T-helper 9 cell (primary cell): ENCODE data around the gene P2RY6.

Source experiments
- DNase-seq: peaks from one replicate; pipeline ENCODE4 v3.0.0-alpha.2; 2020

The P2RY6 gene

DNA sequence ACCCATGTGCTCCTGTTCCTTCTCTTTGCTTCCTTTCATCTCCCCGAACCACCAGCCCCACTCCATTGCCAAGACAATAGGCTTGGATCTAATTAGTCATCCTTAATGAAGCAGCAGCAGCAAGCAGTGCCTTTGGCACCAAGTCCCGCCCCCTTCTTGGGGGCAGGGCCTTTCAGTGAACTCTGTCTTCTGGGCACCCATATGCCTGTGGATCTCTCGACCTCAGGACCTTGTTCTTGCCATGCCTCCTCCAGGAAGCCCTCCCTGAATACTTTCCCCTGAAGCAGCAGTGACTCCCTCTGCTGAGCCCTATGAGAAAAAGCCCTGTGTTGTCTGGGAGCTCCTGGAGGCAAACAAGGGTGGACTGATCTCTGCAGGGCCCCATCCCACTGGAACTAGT lies 68.0 kb downstream of the P2RY6 start:
- no peak for DNase-seq

DNA sequence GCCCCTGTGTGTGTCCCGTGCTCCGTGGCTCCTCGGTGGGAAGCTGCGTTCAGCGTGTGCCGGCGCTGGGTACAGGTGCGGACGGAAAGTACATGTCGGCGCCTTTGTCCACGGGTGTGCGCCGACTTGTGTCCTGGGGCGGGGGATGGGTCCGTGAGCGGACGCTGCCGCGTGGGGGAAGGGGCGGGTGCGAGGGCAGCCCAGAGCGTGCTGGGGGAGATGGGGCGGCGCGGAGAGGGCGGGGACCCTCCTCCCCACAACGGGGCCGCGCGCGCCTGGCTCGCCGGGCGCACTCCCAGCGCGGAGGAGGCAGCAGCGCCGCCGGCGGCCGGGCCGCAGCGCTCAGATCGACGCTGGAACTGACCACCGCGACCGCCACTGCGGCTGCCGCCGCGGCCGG lies 70.5 kb downstream of the P2RY6 start:
- DNase-seq = no peak

DNA sequence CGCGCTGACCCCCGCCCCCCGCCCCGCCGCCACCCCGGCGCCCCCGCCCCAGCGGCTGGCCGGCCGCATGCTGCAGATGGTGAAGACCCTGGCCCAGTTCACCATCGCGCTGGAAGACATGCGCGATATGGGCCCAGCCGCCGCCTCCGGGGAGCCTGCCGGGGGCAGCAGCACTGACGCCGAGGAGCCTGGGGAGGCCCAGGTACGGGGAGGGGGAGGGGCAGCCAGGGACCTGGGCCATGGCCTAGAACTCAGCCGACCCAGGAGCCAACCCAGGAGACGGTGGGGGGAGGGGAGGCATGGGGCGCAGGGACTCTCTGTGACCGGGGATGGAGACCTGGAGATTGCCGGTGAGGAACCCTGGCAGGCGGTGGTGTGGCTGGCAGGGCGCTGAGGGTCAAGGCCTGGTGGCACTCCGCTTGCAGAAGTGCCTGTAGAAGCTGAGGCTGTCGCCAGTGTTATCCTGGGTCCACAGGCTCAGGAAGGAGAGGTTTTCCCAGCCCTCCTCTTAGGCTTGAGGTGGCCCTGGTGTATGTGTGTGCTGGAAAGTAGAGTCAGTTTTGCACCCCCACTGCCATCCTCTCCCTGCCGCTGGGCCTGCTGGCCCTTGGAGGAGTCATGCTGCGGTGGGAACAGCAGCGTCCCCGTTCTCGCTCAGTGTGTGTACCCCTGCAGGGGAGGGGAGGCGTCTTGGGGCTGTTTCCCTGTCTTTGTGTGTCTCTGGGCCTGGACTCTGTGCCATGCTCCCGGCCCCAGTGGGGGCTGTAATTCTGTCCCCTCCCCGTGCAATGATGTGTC lies 71.1 kb downstream of the P2RY6 start:
- no peak for DNase-seq

DNA sequence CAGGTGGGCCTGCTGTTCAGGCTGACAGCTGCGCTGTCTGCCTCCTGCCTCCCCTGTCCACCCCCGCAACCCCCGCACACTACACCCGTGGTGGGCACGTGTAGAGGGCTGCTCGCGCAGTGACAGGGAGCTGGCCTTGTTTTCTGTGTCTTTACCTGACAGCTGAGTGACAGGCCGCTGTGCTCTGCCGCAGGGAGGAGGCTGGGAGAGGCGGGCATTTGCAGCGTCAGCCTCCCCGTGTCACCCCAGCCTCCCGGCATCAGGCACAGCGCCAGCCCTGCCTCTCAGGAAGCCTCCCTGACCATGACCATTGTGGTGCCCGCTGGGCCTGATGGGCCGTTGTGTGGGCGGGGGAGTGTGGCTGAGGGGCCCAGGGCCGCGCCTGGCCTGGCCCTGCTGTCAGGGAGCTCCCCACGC lies 72.1 kb downstream of the P2RY6 start:
- no peak for DNase-seq

DNA sequence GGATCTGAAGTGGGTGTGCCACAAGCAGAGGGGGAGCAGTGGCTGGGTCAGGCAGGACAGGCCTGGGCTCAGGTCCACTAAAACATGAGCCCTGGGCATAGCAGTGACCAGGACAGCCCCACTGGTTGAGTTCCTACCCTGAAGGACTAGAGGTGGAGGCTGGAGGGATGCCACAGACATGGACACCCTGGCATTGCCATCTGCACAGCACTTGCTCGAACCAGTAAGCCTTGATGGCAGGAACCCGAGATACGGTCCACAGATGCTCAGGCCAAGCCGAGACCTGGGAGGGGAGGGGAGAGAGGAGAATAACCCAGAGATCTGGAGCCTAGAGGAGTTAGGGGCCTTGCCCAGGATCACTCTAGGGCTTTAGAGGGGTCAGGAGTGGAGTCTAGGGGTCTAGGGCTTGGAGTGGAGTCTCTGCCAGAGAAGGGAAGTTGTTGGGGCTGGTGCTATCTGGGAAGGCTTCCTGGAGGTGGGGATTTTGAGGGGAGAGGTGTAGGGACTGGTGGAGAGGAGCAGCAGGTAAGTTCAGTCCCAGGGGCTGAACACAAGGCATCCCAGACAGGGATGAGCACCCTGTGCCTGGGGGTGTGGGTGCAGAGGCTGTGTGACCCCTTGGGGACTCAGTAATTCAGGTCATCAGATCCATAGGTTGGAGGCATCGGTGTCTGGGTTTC lies 73.5 kb downstream of the P2RY6 start:
- no peak for DNase-seq

DNA sequence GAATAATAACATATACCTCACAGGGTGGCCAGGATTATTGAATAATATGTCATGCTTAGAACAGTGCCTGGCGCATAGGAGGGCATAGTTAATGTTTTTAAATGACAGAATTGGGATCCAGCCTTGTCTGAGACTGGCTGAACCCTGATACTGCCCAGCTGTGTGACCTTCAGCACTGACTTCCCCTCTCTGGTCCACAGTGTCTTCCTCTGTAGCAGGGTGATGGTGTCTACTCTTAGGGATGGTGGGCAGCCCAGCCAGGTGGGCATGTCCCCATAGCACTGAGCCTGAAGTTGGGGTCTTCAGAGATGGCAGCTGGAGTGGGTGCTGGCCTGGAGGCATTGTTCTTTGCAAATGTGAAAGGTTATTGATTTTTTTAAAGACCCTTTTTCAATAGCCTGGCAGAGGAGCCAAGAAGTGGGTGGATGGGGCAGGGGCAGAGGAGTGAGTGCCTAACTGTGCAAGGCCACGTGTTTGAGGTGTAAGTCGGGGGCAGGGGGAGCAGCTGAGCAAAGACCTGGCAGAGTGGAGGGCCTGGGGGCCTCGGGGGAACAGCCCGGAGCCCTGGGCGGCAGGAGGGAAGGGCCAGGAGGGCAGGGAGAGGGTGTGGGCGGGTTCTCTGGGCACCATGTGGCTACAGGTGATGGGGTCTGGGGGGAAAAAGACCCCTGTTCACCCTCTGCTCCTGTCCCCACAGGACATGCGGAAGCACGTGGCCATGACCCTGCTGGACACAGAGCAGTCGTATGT lies 74.2 kb downstream of the P2RY6 start:
- DNase-seq = no peak

DNA sequence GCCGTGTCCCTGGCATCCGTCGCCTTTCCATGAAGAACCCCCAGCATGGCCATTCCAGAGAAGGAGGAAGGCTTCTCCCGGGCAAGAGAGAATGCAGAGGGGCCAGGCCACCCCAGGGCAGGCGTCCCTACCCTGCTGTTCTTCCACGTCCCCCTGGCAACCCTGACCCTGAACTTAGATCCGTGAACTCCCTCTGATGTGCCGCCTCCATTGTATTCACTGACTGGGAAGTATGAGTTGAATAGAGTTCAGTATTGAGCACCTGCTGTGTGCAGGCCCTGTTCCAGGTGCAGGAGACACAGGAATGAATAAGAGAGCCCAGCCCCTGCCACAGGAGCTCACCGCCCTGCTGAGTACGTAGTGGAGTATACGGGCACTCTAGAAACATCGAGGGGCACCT lies 74.9 kb downstream of the P2RY6 start:
- no peak for DNase-seq
